HG03139 (cell line): ENCODE measurements around the gene ARX.

ENCODE experiments used
- ATAC-seq: cut with Tn5 transposase; IDR thresholded peaks from one replicate; pipeline ENCODE4 v1.9.1; 2021; ENCODE audit not compliant: unreplicated experiment

Gene ARX

GRCh38 chrX:25001808-25002660 lies 13.7 kb downstream of the ARX start:
- ATAC-seq: no peak

GRCh38 chrX:24999511-24999910 lies 16.3 kb downstream of the ARX start:
- ATAC-seq: no peak

- no peak for ATAC-seq
Measured at GRCh38 chrX:24996096-24996709, 19.6 kb downstream of the ARX start.

GRCh38 chrX:24993879-24994278 lies 21.9 kb downstream of the ARX start:
- ATAC-seq: no peak

GRCh38 chrX:24990535-24990934 lies 25.2 kb downstream of the ARX start:
- ATAC-seq: no peak

GRCh38 chrX:24988314-24988713 lies 27.5 kb downstream of the ARX start:
- ATAC-seq: no peak

GRCh38 chrX:24987731-24988130 lies 28.0 kb downstream of the ARX start:
- ATAC-seq: no peak

- ATAC-seq: no peak
Measured at GRCh38 chrX:24985120-24985519, 30.6 kb downstream of the ARX start.

- ATAC-seq: no peak
Measured at GRCh38 chrX:24983931-24984330, 31.8 kb downstream of the ARX start.

GRCh38 chrX:24982306-24982965 lies 33.3 kb downstream of the ARX start:
- ATAC-seq: no peak

- ATAC-seq: no peak
Measured at GRCh38 chrX:24981030-24981429, 34.7 kb downstream of the ARX start.

- no peak for ATAC-seq
Measured at GRCh38 chrX:24979081-24979480, 36.7 kb downstream of the ARX start.

GRCh38 chrX:24969812-24970211 lies 46.0 kb downstream of the ARX start:
- no peak for ATAC-seq

GRCh38 chrX:24965372-24965771 lies 50.4 kb downstream of the ARX start:
- ATAC-seq: no peak

- ATAC-seq: no peak
Measured at GRCh38 chrX:24963823-24964222, 51.9 kb downstream of the ARX start.

- no peak for ATAC-seq
Measured at GRCh38 chrX:24961809-24962208, 54.0 kb downstream of the ARX start.

GRCh38 chrX:24956828-24957227 lies 58.9 kb downstream of the ARX start:
- no peak for ATAC-seq

- ATAC-seq: no peak
Measured at GRCh38 chrX:24955372-24955930, 60.3 kb downstream of the ARX start.

- ATAC-seq: no peak
Measured at GRCh38 chrX:24954732-24955131, 61.0 kb downstream of the ARX start.
